Measurements from ENCODE around the gene ARMH4.

ARMH4 gene

DNA sequence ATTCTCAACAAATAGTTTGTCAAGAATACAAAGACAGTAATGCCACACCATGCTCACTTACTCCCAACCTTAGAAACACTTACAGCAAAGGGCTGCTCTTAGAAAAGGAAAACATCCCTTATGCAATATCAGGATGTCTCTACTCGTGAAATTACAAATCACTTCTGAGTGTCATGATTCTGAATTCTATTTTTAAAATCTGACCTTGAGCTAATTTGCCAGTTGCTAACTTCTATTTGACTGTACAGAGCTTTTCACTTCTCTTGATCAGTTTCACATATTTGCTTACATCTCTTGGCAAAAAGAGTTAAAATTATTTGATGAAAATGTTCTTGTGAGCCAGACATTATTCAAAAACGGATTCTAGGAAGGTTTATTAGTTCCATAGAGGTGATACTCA is 149.4 kb downstream of the ARMH4 start:
- TF ChIP-seq, protein P1, sequence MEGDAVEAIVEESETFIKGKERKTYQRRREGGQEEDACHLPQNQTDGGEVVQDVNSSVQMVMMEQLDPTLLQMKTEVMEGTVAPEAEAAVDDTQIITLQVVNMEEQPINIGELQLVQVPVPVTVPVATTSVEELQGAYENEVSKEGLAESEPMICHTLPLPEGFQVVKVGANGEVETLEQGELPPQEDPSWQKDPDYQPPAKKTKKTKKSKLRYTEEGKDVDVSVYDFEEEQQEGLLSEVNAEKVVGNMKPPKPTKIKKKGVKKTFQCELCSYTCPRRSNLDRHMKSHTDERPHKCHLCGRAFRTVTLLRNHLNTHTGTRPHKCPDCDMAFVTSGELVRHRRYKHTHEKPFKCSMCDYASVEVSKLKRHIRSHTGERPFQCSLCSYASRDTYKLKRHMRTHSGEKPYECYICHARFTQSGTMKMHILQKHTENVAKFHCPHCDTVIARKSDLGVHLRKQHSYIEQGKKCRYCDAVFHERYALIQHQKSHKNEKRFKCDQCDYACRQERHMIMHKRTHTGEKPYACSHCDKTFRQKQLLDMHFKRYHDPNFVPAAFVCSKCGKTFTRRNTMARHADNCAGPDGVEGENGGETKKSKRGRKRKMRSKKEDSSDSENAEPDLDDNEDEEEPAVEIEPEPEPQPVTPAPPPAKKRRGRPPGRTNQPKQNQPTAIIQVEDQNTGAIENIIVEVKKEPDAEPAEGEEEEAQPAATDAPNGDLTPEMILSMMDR (IDR thresholded peaks at IDR 0.05): no peak
- DNase-seq (ENCODE audit: low spot score): no peak
- no peak overlapping the region for H3K27ac ChIP-seq

DNA sequence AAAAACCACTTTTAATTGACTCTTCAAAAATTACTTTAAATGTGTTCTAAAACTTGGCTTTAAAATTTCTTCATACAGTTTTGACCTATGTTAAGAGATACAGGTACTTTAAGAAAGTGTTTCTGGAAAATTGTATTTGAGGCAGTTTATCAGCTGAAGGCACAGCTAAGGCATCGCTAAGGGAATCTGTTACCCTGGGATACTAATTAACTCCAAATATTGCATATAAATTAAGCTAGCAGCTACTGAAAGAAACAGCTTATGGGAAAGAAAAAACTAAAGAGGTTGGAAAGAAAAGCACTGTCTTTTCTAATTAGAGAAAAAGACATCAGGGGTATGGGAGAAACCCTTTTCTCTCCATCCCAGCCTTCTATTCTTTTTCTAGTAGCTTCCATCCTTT is 152.0 kb downstream of the ARMH4 start:
- Histone ChIP-seq H3K4me3 (no peak overlapping the region), H3K27ac (no peak overlapping the region)
- DNase-seq (ENCODE audit: low spot score): no peak
- TF ChIP-seq, protein P1 (IDR thresholded peaks at IDR 0.05): no peak

More for the DNA sequence above, 149.4 kb downstream of the ARMH4 start:
- H3K4me3 ChIP-seq: no peak overlapping the region

GRCh38 chr14:57999471-57999870 is 152.5 kb downstream of the ARMH4 start:
- Histone ChIP-seq H3K4me3 (no peak overlapping the region), H3K27ac (no peak overlapping the region)
- no peak for DNase-seq (ENCODE audit: low spot score)
- TF ChIP-seq, protein P1 (IDR thresholded peaks at IDR 0.05): no peak

GRCh38 chr14:57998766-57999165 is 153.2 kb downstream of the ARMH4 start:
- Histone ChIP-seq H3K27ac (no peak overlapping the region), H3K4me3 (no peak overlapping the region)
- TF ChIP-seq, protein P1 (IDR thresholded peaks at IDR 0.05): no peak
- no peak for DNase-seq (ENCODE audit: low spot score)

- no peak overlapping the region for H3K27ac ChIP-seq
- no peak for DNase-seq (ENCODE audit: low spot score)
- TF ChIP-seq, protein P1 (IDR thresholded peaks at IDR 0.05): no peak
- H3K4me3 ChIP-seq: no peak overlapping the region
Measured at GRCh38 chr14:57991353-57991752, 160.7 kb downstream of the ARMH4 start.

- Histone ChIP-seq H3K27ac (peak overlapping the region in 1 of 2 donors; percentile 11), H3K4me3 (no peak overlapping the region)
- DNase-seq (ENCODE audit: low spot score): no peak
- TF ChIP-seq, protein P1 (IDR thresholded peaks at IDR 0.05): no peak
Measured at GRCh38 chr14:57988445-57988844, 163.6 kb downstream of the ARMH4 start.

- no peak for DNase-seq (ENCODE audit: low spot score)
- Histone ChIP-seq H3K4me3 (no peak overlapping the region), H3K27ac (peak overlapping the region in 1 of 2 donors; percentile 11)
- TF ChIP-seq, protein P1 (IDR thresholded peaks at IDR 0.05): no peak
Measured at GRCh38 chr14:57987596-57988300, 164.3 kb downstream of the ARMH4 start.

Data from coronary artery (tissue), 2 donors.